Thyroid gland (tissue), 4 donors: ENCODE measurements around the gene THOC7.

Experiments
- POLR2A ChIP-seq, 2 donors: fragments of 450-650 bp; IDR thresholded peaks; one replicate each; pipeline ENCODE4 v1.6.1; 2017; ENCODE audit warnings: antibody characterized with exemption in 2 of 2, mild to moderate bottlenecking in 2 of 2, moderate library complexity in 1 of 2
- TF ChIP-seq, protein P1 (sequence below), 6 experiments: fragments of 200-600 bp in 3 of 6; fragments of 450-650 bp in 3 of 6; sonication (generic) in 3 of 6; IDR thresholded peaks; one replicate each; pipeline ENCODE4 v1.5.1; 2016 to 2019; ENCODE audit warnings: antibody characterized with exemption in 6 of 6, mild to moderate bottlenecking in 2 of 6, inconsistent platforms in 1 of 6, moderate library complexity in 1 of 6

- TF ChIP-seq, protein P1, sequence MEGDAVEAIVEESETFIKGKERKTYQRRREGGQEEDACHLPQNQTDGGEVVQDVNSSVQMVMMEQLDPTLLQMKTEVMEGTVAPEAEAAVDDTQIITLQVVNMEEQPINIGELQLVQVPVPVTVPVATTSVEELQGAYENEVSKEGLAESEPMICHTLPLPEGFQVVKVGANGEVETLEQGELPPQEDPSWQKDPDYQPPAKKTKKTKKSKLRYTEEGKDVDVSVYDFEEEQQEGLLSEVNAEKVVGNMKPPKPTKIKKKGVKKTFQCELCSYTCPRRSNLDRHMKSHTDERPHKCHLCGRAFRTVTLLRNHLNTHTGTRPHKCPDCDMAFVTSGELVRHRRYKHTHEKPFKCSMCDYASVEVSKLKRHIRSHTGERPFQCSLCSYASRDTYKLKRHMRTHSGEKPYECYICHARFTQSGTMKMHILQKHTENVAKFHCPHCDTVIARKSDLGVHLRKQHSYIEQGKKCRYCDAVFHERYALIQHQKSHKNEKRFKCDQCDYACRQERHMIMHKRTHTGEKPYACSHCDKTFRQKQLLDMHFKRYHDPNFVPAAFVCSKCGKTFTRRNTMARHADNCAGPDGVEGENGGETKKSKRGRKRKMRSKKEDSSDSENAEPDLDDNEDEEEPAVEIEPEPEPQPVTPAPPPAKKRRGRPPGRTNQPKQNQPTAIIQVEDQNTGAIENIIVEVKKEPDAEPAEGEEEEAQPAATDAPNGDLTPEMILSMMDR (IDR thresholded peaks at IDR 0.05): no peak
- TF ChIP-seq POLR2A (IDR thresholded peaks at IDR 0.05): no peak
Observed at GRCh38 chr3:63900459-63900858, 36.9 kb upstream of the THOC7 start.
